Neural cell (in vitro differentiated cells): ENCODE data around the gene CCL24. TPM values are rescaled to one million over a fixed set of nuclear protein-coding genes. Genes with fewer than 3 reads are reported as not detected.

ENCODE experiments used
- H2AFZ ChIP-seq: fragments of 200-600, 300-800 bp; sonication (generic), shearing (Covaris generic); 2 replicates; pipeline ENCODE4 v1.6.0; 2014; ENCODE audit warnings: low read depth, mild to moderate bottlenecking, antibody characterized with exemption, low read length, moderate library complexity
- H3F3A ChIP-seq: fragments of 200-600 bp; shearing (Covaris generic); 2 replicates; pipeline ENCODE4 v1.6.1; 2016; ENCODE audit warnings: mild to moderate bottlenecking, moderate library complexity, mixed read lengths, antibody characterized with exemption, low read length; ENCODE audit not compliant: insufficient read depth, poor library complexity, severe bottlenecking
- H3K27ac ChIP-seq: fragments of 200-600, 300-800 bp; sonication (generic), shearing (Covaris generic); 2 replicates; pipeline ENCODE4 v1.5.1; 2014; ENCODE audit warnings: mild to moderate bottlenecking, low read length, moderate library complexity
- H3K27me3 ChIP-seq: fragments of 300-800, 200-600 bp; sonication (generic), shearing (Covaris generic); 2 replicates; pipeline ENCODE4 v1.6.0; 2014; ENCODE audit warnings: mild to moderate bottlenecking, low read depth, low read length, moderate library complexity; ENCODE audit not compliant: insufficient read depth
- H3K36me3 ChIP-seq: fragments of 300-800, 200-600 bp; sonication (generic), shearing (Covaris generic); 2 replicates; pipeline ENCODE4 v1.5.1; 2014; ENCODE audit warnings: mild to moderate bottlenecking, antibody characterized with exemption, low read length, moderate library complexity; ENCODE audit not compliant: insufficient read depth
- H3K4me2 ChIP-seq: fragments of 300-800, 200-600 bp; sonication (generic), shearing (Covaris generic); 2 replicates; pipeline ENCODE4 v1.6.0; 2014; ENCODE audit warnings: mild to moderate bottlenecking, low read length
- H3K4me3 ChIP-seq: fragments of 300-800, 200-600 bp; sonication (generic), shearing (Covaris generic); 2 replicates; pipeline ENCODE4 v1.5.1; 2014; ENCODE audit warnings: mild to moderate bottlenecking, low read length, moderate library complexity
- H3K79me2 ChIP-seq: fragments of 200-600 bp; shearing (Covaris generic); replicated peaks from 2 replicates; pipeline ENCODE4 v1.6.0; 2014; ENCODE audit warnings: mild to moderate bottlenecking, low read length, moderate library complexity; ENCODE audit not compliant: insufficient read depth
- H3K9ac ChIP-seq: fragments of 300-800, 200-600 bp; sonication (generic), shearing (Covaris generic); 2 replicates; pipeline ENCODE4 v1.6.1; 2016; ENCODE audit warnings: mild to moderate bottlenecking, low read length, mixed read lengths
- H3K9me2 ChIP-seq: fragments of 200-600 bp; shearing (Covaris generic); 2 replicates; pipeline ENCODE4 v1.6.1; 2016; ENCODE audit warnings: mild to moderate bottlenecking, low read length, mixed read lengths; ENCODE audit not compliant: insufficient read depth
- H3K9me3 ChIP-seq: fragments of 200-600, 300-800 bp; sonication (generic), shearing (Covaris generic); 2 replicates; pipeline ENCODE4 v1.6.1; 2016; ENCODE audit warnings: mild to moderate bottlenecking, mixed run types, low read length, moderate library complexity, mixed read lengths
- H4K20me1 ChIP-seq: fragments of 200-600 bp; shearing (Covaris generic); 2 replicates; pipeline ENCODE4 v1.6.1; 2016; ENCODE audit warnings: mild to moderate bottlenecking, mixed run types; ENCODE audit not compliant: insufficient read depth
- EP300 ChIP-seq: fragments of 450-650 bp; conservative IDR thresholded peaks from 2 replicates; pipeline ENCODE4 v1.6.1; 2014; ENCODE audit warnings: antibody characterized with exemption, mild to moderate bottlenecking, moderate library complexity; ENCODE audit not compliant: poor library complexity, severe bottlenecking
- EZH2 ChIP-seq: fragments of 200-600, 300-800 bp; shearing (Covaris generic), sonication (generic); IDR thresholded peaks from 2 replicates; pipeline ENCODE4 v1.6.1; 2014; ENCODE audit warnings: antibody characterized with exemption, low read length, borderline replicate concordance, mild to moderate bottlenecking; ENCODE audit not compliant: insufficient read depth, poor library complexity, severe bottlenecking
- POLR2AphosphoS5 ChIP-seq: IDR thresholded peaks from 2 replicates; pipeline ENCODE4 v1.6.1; 2012
- RAD21 ChIP-seq: fragments of 450-650 bp; conservative IDR thresholded peaks from 2 replicates; pipeline ENCODE4 v1.6.1; 2014; ENCODE audit warnings: antibody characterized with exemption, mild to moderate bottlenecking, moderate library complexity
- REST ChIP-seq: IDR thresholded peaks from 2 replicates; pipeline ENCODE4 v1.6.1; 2012; ENCODE audit warnings: borderline replicate concordance
- SMC3 ChIP-seq: fragments of 450-650 bp; conservative IDR thresholded peaks from 2 replicates; pipeline ENCODE4 v1.6.1; 2014; ENCODE audit warnings: antibody characterized with exemption, mild to moderate bottlenecking, moderate library complexity; ENCODE audit not compliant: poor library complexity
- TAF1 ChIP-seq: IDR thresholded peaks from 2 replicates; pipeline ENCODE4 v1.6.1; 2012; ENCODE audit warnings: low read depth
- polyA plus RNA-seq: library from polyadenylated mRNA; depleted of rRNA; stranded (reverse); fragments of >200 nt; gene quantifications from 2 replicates; pipeline ENCODE4 v1.2.3, GENCODE V29; 2014

CCL24 gene
- polyA plus RNA-seq, 1 donor from 2014 or later = not detected

- no peak overlapping the region for H3K4me2 ChIP-seq
- no peak overlapping the region for H3K4me3 ChIP-seq
- no peak overlapping the region for H3K27ac ChIP-seq
- no peaks in the 10 kb centered on the region for H4K20me1 ChIP-seq
- no peaks in the 10 kb centered on the region for H3F3A ChIP-seq
- H3K79me2 ChIP-seq = no peaks in the 10 kb centered on the region
- H3K9ac ChIP-seq = no peak overlapping the region
- H2AFZ ChIP-seq = no peak overlapping the region
- TF ChIP-seq REST (no peak), TAF1 (no peak), SMC3 (no peak), RAD21 (no peak), EZH2 (no peak), POLR2AphosphoS5 (no peak)
- H3K27me3 ChIP-seq = no peaks in the 10 kb centered on the region
- H3K9me3 ChIP-seq = no peaks in the 10 kb centered on the region
- H3K9me2 ChIP-seq = no peaks in the 10 kb centered on the region
- H3K36me3 ChIP-seq = no peaks in the 10 kb centered on the region
Measured at GRCh38 chr7:75813084-75813483, 522 bp downstream of the CCL24 start.

GRCh38 chr7:75811894-75812678, 1.5 kb downstream of the CCL24 start:
- Histone ChIP-seq H3K79me2 (no peaks in the 10 kb centered on the region), H3K4me3 (no peak overlapping the region), H4K20me1 (no peaks in the 10 kb centered on the region), H3K27ac (no peak overlapping the region), H3K4me2 (no peak overlapping the region), H2AFZ (no peak overlapping the region), H3F3A (no peaks in the 10 kb centered on the region), H3K9me3 (no peaks in the 10 kb centered on the region), H3K27me3 (no peaks in the 10 kb centered on the region), H3K36me3 (no peaks in the 10 kb centered on the region), H3K9ac (no peak overlapping the region), H3K9me2 (no peaks in the 10 kb centered on the region)
- TF ChIP-seq SMC3 = no peak
- TF ChIP-seq EP300 = no peak
- TF ChIP-seq EZH2 = no peak
- TF ChIP-seq TAF1 = no peak
- TF ChIP-seq RAD21 = no peak

- Histone ChIP-seq H3K79me2 (no peaks in the 10 kb centered on the region), H3F3A (no peaks in the 10 kb centered on the region), H3K9me2 (no peaks in the 10 kb centered on the region), H3K9me3 (no peaks in the 10 kb centered on the region), H3K4me3 (no peak overlapping the region), H3K27me3 (no peaks in the 10 kb centered on the region), H2AFZ (no peak overlapping the region), H3K36me3 (no peaks in the 10 kb centered on the region), H3K27ac (no peak overlapping the region), H3K4me2 (no peak overlapping the region), H3K9ac (no peak overlapping the region), H4K20me1 (no peaks in the 10 kb centered on the region)
- no peak for TF ChIP-seq SMC3
- TF ChIP-seq POLR2AphosphoS5 = no peak
Measured at GRCh38 chr7:75809396-75809795, 4.2 kb downstream of the CCL24 start.
